ENCODE measurements around the gene RNF220. TPM values are rescaled to one million over a fixed set of nuclear protein-coding genes. Genes with fewer than 3 reads are reported as not detected.

Gene RNF220
- total RNA-seq, 1 experiment from 2014 or later: 128 TPM

GRCh38 chr1:44543064-44543744 is 138.1 kb downstream of the RNF220 start (continued):
- TF ChIP-seq STAT6 (CRISPR knock-in tag; conservative IDR thresholded peaks at IDR 0.05; ENCODE audit: low read depth) (no peak), ZNF423 (CRISPR knock-in tag; IDR thresholded peaks at IDR 0.05) (peak; percentile 89), ZNF121 (CRISPR knock-in tag; IDR thresholded peaks at IDR 0.05) (no peak), HMGXB4 (CRISPR knock-in tag; IDR thresholded peaks at IDR 0.05) (0 out of 2 replicates have a peak, but pooled peaks have one; percentile 17), ZNF416 (CRISPR knock-in tag; IDR thresholded peaks at IDR 0.05) (no peak), SMAD3 (CRISPR knock-in tag; IDR thresholded peaks at IDR 0.05; ENCODE audit: borderline replicate concordance) (no peak), NFATC4 (CRISPR knock-in tag; IDR thresholded peaks at IDR 0.05) (no peak), MAX (CRISPR knock-in tag; IDR thresholded peaks at IDR 0.05) (no peak), GTF2I (CRISPR knock-in tag; conservative IDR thresholded peaks at IDR 0.05) (no peak), USF2 (CRISPR knock-in tag; IDR thresholded peaks at IDR 0.05) (no peak), PRDM15 (CRISPR knock-in tag; IDR thresholded peaks at IDR 0.05) (no peak), CREB1 (CRISPR knock-in tag; IDR thresholded peaks at IDR 0.05) (no peak), MLX (CRISPR knock-in tag; IDR thresholded peaks at IDR 0.05) (no peak), TEAD4 (CRISPR knock-in tag; IDR thresholded peaks at IDR 0.05) (no peak), ZNF281 (CRISPR knock-in tag; IDR thresholded peaks at IDR 0.05) (peak; percentile 82), E2F4 (CRISPR knock-in tag; IDR thresholded peaks at IDR 0.05; ENCODE audit: borderline replicate concordance, low read depth) (no peak), AR (CRISPR knock-in tag; IDR thresholded peaks at IDR 0.05) (no peak), ZNF396 (CRISPR knock-in tag; IDR thresholded peaks at IDR 0.05; ENCODE audit: borderline replicate concordance) (no peak), TCF7 (CRISPR knock-in tag; IDR thresholded peaks at IDR 0.05; ENCODE audit: low read depth) (no peak), GABPB1 (CRISPR knock-in tag; IDR thresholded peaks at IDR 0.05) (no peak), RORB (CRISPR knock-in tag; IDR thresholded peaks at IDR 0.05) (no peak), ATF1 (CRISPR knock-in tag; IDR thresholded peaks at IDR 0.05) (no peak)

Measured in WTC11 (cell line).